Smooth muscle cell of trachea (primary cell): ENCODE measurements around the gene TSPAN16. TPM values are rescaled to one million over a fixed set of nuclear protein-coding genes. Genes with fewer than 3 reads are reported as not detected.

Source experiments
- total RNA-seq: library from RNA; depleted of rRNA; stranded (reverse); fragments of >200 nt; gene quantifications from 2 replicates; pipeline ENCODE4 v1.2.1, GENCODE V29; 2014

Gene TSPAN16, protein sequence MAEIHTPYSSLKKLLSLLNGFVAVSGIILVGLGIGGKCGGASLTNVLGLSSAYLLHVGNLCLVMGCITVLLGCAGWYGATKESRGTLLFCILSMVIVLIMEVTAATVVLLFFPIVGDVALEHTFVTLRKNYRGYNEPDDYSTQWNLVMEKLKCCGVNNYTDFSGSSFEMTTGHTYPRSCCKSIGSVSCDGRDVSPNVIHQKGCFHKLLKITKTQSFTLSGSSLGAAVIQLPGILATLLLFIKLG
- total RNA-seq = not detected in 2 replicates

DNA sequence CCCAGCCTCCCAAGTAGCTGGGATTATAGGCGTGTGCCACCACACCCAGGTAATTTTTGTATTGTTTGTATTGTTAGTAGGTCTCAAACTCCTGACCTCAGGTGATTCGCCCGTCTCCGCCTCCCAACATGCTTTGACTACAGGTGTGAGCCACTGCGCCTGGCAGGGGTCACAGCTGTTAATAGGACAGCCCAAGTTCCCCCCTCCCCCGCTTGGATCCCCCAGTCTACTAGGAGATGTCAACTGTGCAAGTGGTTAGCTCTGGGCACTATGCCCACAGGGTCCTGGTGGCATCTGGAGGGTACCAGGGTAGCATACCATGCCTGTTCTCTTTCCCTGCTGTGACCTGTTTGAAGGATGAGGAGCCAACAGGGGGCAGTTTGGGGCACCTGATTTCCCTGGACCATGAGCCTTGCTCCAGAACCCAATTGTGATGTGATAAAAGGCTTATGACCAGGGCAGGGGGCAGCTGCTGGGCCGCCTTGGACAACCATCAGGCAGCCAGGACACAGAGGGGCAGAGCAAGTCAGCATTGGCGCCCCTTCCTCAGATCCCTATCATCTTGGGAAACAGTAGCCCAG, at the start of gene TSPAN16:
TSPAN16 (plus strand) TSS at position 496 of the 581 bp plus-strand sequence. CDS start 138 bp downstream, outside the sequence.

DNA sequence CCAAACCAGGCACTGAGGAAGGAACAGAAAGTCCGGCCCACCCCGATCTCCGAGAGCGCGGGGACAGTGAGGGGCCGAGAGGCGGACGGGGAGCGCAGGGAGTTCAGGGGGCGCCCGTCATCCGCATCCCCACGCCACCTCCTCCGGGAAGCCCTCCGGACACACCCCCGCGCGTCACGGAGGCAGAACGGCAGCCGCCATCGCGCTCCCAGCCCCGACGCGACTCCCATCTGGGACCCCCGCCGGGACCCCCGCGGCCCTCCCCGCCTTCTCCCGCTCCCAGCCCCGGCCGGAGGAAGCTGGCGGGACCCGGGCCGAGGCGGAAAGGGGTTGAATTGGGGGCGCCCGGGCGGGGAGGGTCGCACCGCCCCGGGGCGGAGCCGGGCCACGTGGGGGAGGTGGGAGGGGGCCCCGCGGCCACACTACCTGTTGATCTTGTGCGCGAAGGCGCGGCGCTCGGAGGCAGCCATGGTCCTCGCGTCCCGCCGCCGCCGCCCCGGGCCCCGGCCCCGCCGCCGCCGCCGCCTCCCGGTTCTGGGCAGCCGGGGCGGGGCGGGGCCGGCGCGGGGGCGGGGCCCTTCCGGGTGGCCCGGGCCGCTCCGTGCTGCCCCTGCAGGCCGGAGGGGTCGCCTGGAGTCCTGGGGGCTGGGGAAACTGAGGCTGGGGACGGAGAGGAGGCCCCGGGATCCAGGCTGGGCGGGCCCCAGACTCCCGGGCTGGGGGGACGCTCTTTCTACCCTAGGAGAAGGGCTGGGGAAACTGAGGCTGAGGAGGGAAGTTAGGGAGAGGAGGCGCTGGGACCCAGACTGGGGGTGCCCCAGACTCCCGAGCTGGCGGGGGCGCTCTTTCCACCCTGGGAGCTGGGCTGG, 33.8 kb upstream of the TSPAN16 start, which contains the start of gene DOCK6:
DOCK6 (minus strand) TSS at position 554 of the 869 bp plus-strand sequence; CDS start at position 470, 84 bp downstream.

DNA sequence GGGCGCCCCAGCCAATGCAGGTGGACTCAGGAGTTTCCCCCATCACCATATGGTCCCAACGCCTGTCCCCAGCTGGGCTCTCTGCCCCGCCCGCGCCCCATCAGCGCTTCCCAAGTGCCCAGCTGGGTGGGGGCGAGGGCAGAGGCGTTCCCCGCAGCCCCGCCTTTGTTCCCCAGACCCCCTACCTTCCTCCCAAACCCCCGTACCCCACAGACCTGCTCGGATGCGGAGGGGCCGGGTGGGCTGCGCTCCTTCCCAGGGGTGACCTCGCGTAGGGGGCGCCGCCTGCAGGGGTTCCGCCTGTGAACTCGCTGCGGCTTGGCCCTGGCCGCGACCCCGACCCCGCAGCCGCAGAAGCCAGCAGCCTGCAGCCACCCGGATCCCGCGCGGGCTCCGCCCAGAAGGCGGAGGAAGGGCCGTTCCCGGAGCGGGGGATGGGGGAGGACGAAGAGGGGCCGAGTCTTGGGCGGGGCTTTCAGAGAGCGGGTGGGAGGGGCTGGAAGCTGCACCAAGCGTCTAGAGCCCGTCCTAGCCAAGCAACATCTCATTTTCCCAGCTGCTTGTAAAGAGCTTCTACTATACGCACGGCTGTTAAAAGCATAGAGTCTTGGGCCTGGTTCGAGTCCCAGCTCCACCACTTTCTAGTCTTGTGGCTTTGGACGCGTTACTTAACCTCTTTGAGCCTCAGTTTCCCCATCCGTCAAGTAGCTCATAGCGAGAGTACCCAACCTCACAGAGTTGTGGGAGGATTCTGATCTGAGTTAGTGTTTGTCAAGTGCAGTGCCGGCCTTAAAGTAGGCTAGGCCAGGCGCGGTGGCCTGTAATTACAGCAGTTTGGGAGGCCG, 43.5 kb downstream of the TSPAN16 start, which contains the start of gene RAB3D:
RAB3D (minus strand) TSS at position 404 of the 845 bp plus-strand sequence. CDS start 2,258 bp downstream, outside the sequence.

DNA sequence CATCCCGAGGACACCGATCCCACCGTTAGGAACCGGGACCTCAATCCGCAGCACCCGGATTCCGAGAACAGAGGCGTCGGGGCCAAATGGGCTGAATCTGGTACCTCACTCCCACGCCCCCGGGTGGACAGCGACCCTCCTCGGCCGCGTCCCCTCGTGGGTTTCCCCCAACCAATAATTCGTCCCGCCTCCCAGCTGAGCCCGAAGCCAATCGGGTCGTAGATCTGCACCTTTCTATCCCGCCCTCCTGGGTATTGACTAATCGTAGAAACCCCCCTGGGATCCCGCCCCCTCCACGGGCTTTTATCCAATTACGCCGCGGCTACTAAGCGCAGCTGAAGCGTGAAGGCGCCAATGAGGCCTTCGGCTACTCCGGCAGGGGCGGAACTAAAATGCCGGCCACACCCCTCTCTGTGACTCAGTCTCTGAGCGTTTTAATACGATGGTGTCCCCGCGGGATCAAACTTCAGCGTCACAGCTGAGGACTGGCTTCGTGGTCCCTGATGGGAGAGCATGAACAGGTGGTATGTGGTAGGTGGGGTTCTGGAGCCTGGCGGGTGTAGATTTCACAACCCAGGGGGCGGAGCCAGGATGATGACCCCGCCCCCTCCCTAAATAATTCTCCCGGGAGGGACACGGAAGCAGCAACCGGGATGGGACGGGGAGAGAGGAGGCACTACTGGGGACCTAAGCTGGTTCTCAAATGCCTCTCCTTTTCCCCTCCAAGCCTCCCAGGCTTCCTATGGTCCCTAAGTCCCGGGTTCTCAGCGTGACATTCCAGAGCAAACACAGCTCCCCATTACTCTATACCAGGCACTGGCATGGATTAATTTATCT, 50.4 kb downstream of the TSPAN16 start, which contains the start of the genes CCDC159 and TMEM205:
CCDC159 (plus strand) TSS at position 416 of the 837 bp plus-strand sequence; CDS start at position 504, 88 bp downstream.
TMEM205 (minus strand) TSS at position 165 of the 837 bp plus-strand sequence. CDS start 649 bp downstream, outside the sequence.

DNA sequence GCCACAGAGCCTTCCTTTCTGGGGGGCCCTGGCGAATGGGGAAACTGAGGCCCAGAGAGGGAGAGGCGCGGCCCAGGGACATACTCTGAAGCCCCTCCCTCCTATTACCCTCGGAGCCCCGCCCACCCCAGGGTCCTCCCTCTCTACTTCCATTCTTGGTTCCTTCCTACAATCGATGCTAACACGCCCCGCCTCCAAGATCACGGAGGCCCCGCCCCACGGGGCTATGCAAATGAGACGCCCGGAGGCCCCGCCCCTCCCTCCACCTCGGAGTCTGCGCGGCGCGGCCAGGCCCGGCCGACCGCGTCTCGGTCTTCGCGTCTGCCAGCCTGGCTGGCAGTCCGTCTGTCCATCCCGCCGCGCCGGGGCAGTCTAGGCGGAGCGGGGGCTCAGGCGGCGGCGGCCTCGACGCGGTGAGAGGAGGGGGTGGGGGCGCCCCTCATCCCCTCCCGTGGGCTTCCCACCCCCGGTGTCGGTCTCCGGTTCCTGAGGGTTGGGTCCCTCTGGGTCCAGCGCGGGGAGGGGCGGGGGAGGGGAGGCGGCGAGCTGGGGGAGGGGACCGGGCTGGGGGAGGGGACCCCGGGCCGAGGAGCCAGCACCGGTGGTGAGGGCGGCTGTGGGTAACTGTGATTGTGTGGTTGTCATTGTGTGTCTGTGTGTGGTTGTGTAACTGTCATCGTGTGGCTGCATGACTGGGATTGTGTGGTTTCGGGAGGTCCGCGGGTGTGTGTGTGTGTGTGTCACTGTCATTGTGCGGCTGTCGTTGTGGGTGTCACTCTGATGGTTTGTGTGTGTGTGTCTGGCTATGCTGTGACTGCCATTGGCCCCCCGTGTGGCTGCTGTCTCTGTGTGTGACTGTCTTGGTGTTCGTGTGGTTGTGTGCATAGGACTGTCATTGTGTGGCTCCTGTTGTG, 59.5 kb downstream of the TSPAN16 start, which contains the start of gene PLPPR2:
PLPPR2 (plus strand) TSS at position 273 of the 914 bp plus-strand sequence. CDS start 2,242 bp downstream, outside the sequence.

Other genes with a start within 250 kb of the TSPAN16 start
- 191 and 366 TPM in 2 replicates for gene LDLR, start 206.7 kb upstream of the TSPAN16 start, total RNA-seq
- gene SPC24, start 140.4 kb upstream of the TSPAN16 start, total RNA-seq = 15.9 and 111 TPM in 2 replicates
- 455 and 617 TPM in 2 replicates for gene KANK2, start 98.6 kb upstream of the TSPAN16 start, total RNA-seq
- not detected in 2 replicates for gene ANGPTL8, start 56.5 kb upstream of the TSPAN16 start, total RNA-seq
- 11.5 and 19.4 TPM in 2 replicates for gene DOCK6, start 33.6 kb upstream of the TSPAN16 start, total RNA-seq
- gene RAB3D, start 43.5 kb downstream of the TSPAN16 start, total RNA-seq = 15.9 and 21.8 TPM in 2 replicates
- 120 and 124 TPM in 2 replicates for gene TMEM205, start 50.1 kb downstream of the TSPAN16 start, total RNA-seq
- gene CCDC159, start 50.4 kb downstream of the TSPAN16 start, total RNA-seq = 4.4 and 9.8 TPM in 2 replicates
- 12.4 and 23.5 TPM in 2 replicates for gene PLPPR2, start 59.3 kb downstream of the TSPAN16 start, total RNA-seq
- gene SWSAP1, start 78.5 kb downstream of the TSPAN16 start, total RNA-seq = 0.50 and 0.87 TPM in 2 replicates
- 7.6 and 9.4 TPM in 2 replicates for gene EPOR, start 88.2 kb downstream of the TSPAN16 start, total RNA-seq
- gene RGL3, start 123.2 kb downstream of the TSPAN16 start, total RNA-seq = 5.1 and 5.3 TPM in 2 replicates
- gene ODAD3, start 139.0 kb downstream of the TSPAN16 start, total RNA-seq = 0.66 TPM in 1 of 2 replicates, not detected in the other
- 144 and 290 TPM in 2 replicates for gene PRKCSH, start 139.5 kb downstream of the TSPAN16 start, total RNA-seq
- gene ELAVL3, start 184.9 kb downstream of the TSPAN16 start, total RNA-seq = 0.29 and 0.33 TPM in 2 replicates
- gene ZNF653, start 209.7 kb downstream of the TSPAN16 start, total RNA-seq = 3.3 and 3.5 TPM in 2 replicates
- gene ECSIT, start 233.0 kb downstream of the TSPAN16 start, total RNA-seq = 30.8 and 50.8 TPM in 2 replicates
- gene CNN1, start 242.7 kb downstream of the TSPAN16 start, total RNA-seq = 8.9 and 9.3 TPM in 2 replicates